K562 (cell line): ENCODE results near the gene WDR86. TPM values are rescaled to one million over a fixed set of nuclear protein-coding genes. Genes with fewer than 3 reads are reported as not detected.

Experiments used
- ARID1B ChIP-seq: fragments of 450-650 bp; IDR thresholded peaks from 2 replicates; pipeline ENCODE4 v1.6.1; 2016; ENCODE audit warnings: antibody characterized with exemption, mild to moderate bottlenecking, inconsistent platforms
- ATF7 ChIP-seq: fragments of 450-650 bp; IDR thresholded peaks from 2 replicates; pipeline ENCODE4 v1.7.1; 2014; ENCODE audit warnings: mild to moderate bottlenecking, moderate library complexity
- CBFA2T2 ChIP-seq: fragments of 450-650 bp; conservative IDR thresholded peaks from 2 replicates; pipeline ENCODE4 v1.6.1; 2017; ENCODE audit warnings: mild to moderate bottlenecking
- CBFA2T3 ChIP-seq: fragments of 450-650 bp; IDR thresholded peaks from 2 replicates; pipeline ENCODE4 v1.6.1; 2017
- ETV5 ChIP-seq: sonication (generic); formaldehyde crosslinking; IDR thresholded peaks from 2 replicates; pipeline ENCODE4 v1.4.0; 2020; ENCODE audit warnings: low read depth, mild to moderate bottlenecking, missing genetic modification reagents
- GATA2 ChIP-seq: sonication (generic); formaldehyde crosslinking; IDR thresholded peaks from 2 replicates; pipeline ENCODE4 v1.4.0; 2020; ENCODE audit warnings: mild to moderate bottlenecking, missing genetic modification reagents
- KLF6 ChIP-seq: fragments of 250-450 bp; sonication (Bioruptor Pico); IDR thresholded peaks from 2 replicates; pipeline ENCODE4 v1.4.0; 2020; ENCODE audit warnings: mild to moderate bottlenecking, moderate library complexity, borderline replicate concordance
- NRF1 ChIP-seq, 2 experiments: fragments of 450-650 bp; IDR thresholded peaks in 1 of 2; conservative IDR thresholded peaks in 1 of 2; 2 replicates each; pipeline ENCODE4 v1.6.1; 2014; ENCODE audit warnings: mild to moderate bottlenecking in 2 of 2
- RBBP5 ChIP-seq: fragments of 200-600 bp; sonication (generic); IDR thresholded peaks from 2 replicates; pipeline ENCODE4 v1.6.1; 2012; ENCODE audit warnings: borderline replicate concordance, mild to moderate bottlenecking, low read length, control low read depth, inconsistent platforms; ENCODE audit not compliant: insufficient read depth, poor library complexity, severe bottlenecking
- RBM14 ChIP-seq: fragments of 200-400 bp; formaldehyde crosslinking; IDR thresholded peaks from 2 replicates; pipeline ENCODE4 v1.6.1; 2018; ENCODE audit warnings: low read depth, mild to moderate bottlenecking, low read length, moderate library complexity, borderline replicate concordance; ENCODE audit not compliant: insufficient read depth
- SMARCA4 ChIP-seq: fragments of 450-650 bp; IDR thresholded peaks from 2 replicates; pipeline ENCODE4 v1.6.1; 2016
- WHSC1 ChIP-seq: IDR thresholded peaks from one replicate; pipeline ENCODE4 v1.6.1; 2012; ENCODE audit warnings: low read length, control low read depth, inconsistent platforms
- ZBTB2 ChIP-seq: fragments of 450-650 bp; IDR thresholded peaks from 2 replicates; pipeline ENCODE4 v1.6.1; 2016; ENCODE audit warnings: antibody characterized with exemption
- ZNF592 ChIP-seq: fragments of 450-650 bp; IDR thresholded peaks from 2 replicates; pipeline ENCODE4 v1.6.1; 2017; ENCODE audit warnings: antibody characterized with exemption, mild to moderate bottlenecking
- polyA plus RNA-seq, 8 experiments: library from polyadenylated mRNA; depleted of rRNA in 4 of 8; stranded (reverse) in 5 of 8; unstranded in 3 of 8; fragments of >200 nt; fragmentation: Nextera tagmentation in 2 of 8; fragmentation: Illumina TruSeq in 1 of 8; extraction: Ambion mirVana in 2 of 8; extraction: Trizol in 1 of 8; gene quantifications; 2 replicates each; pipeline versions ENCODE4 v1.2.1 to v1.2.3, GENCODE V29; 2011 to 2014; ENCODE audit warnings: inconsistent platforms in 1 of 8, missing spikeins in 1 of 8
- total RNA-seq, 7 experiments: library from RNA; depleted of rRNA in 6 of 7; stranded (reverse); fragments of >200 nt in 6 of 7; fragmentation: Illumina TruSeq in 2 of 7; extraction: Trizol in 2 of 7; gene quantifications; 2 replicates each; pipeline versions ENCODE4 v1.2.1 to v1.2.3, GENCODE V29; 2011 to 2021; ENCODE audit warnings: low replicate concordance in 1 of 7
- TF ChIP-seq, protein P1 (sequence below): sonication (generic); formaldehyde crosslinking; IDR thresholded peaks from 2 replicates; pipeline ENCODE4 v1.9.0; 2022; ENCODE audit warnings: mild to moderate bottlenecking, missing genetic modification reagents
- TF ChIP-seq, protein P2 (sequence below): fragments of 450-650 bp; IDR thresholded peaks from 2 replicates; pipeline ENCODE4 v1.6.1; 2017; ENCODE audit warnings: antibody characterized with exemption

Gene WDR86
- total and polyA plus RNA-seq, 9 of the 15 experiments (the other 6 are each of a cell fraction or from before 2014, with no cell fraction given), result 0.24 TPM; not detected in 8

GRCh38 chr7:151393031-151393977 lies 16.5 kb downstream of the WDR86 start (continued):
- TF ChIP-seq CBFA2T3 (peak; percentile 36), ETV5 (CRISPR knock-in tag) (0 out of 2 replicates have a peak, but pooled peaks have one; percentile 23), RBBP5 (peak; percentile 20), ZBTB2 (0 out of 2 replicates have a peak, but pooled peaks have one; percentile 41), ARID1B (peak; percentile 36; the same call in 1 of the 2 replicates), RBM14 (no peak), ZNF592 (0 out of 2 replicates have a peak, but pooled peaks have one; percentile 37), GATA2 (CRISPR knock-in tag) (peak; percentile 57), NRF1 (conservative IDR thresholded peaks at IDR 0.05 in 1 of 2, IDR thresholded peaks at IDR 0.05 in 1 of 2) (peak in 1 of 2 experiments; percentile 11; a peak in 1 of 4 replicates), ATF7 (0 out of 2 replicates have a peak, but pooled peaks have one; percentile 21), SMARCA4 (0 out of 2 replicates have a peak, but pooled peaks have one; percentile 12), WHSC1 (peak; percentile 28), KLF6 (no peak), CBFA2T2 (no peak; the same call in 1 of the 2 replicates)
- TF ChIP-seq, protein P1, sequence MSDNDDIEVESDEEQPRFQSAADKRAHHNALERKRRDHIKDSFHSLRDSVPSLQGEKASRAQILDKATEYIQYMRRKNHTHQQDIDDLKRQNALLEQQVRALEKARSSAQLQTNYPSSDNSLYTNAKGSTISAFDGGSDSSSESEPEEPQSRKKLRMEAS, result peak; percentile 55; the same call in 1 of the 2 replicates
- TF ChIP-seq, protein P2, sequence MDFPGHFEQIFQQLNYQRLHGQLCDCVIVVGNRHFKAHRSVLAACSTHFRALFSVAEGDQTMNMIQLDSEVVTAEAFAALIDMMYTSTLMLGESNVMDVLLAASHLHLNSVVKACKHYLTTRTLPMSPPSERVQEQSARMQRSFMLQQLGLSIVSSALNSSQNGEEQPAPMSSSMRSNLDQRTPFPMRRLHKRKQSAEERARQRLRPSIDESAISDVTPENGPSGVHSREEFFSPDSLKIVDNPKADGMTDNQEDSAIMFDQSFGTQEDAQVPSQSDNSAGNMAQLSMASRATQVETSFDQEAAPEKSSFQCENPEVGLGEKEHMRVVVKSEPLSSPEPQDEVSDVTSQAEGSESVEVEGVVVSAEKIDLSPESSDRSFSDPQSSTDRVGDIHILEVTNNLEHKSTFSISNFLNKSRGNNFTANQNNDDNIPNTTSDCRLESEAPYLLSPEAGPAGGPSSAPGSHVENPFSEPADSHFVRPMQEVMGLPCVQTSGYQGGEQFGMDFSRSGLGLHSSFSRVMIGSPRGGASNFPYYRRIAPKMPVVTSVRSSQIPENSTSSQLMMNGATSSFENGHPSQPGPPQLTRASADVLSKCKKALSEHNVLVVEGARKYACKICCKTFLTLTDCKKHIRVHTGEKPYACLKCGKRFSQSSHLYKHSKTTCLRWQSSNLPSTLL, result no peak
